T-helper 17 cell (primary cell): ENCODE data around the gene ATP6V0C. TPM values are rescaled to one million over a fixed set of nuclear protein-coding genes. Genes with fewer than 3 reads are reported as not detected.
"Not testable (repeated sequence)": the region's sequence is repeated elsewhere in the genome, so short reads cannot be mapped to it uniquely, and the experiment has no call there.

Source experiments
- ATAC-seq: fragments of 150-1000 bp; cut with Tn5 transposase; 2 replicates; pipeline ENCODE4 v1.10.0; 2021; ENCODE audit warnings: mild to moderate bottlenecking, moderate library complexity
- DNase-seq, 3 donors: peaks; one replicate each; pipeline versions ENCODE4 v3.0.0 to v3.0.0-alpha.2; 2020 to 2021
- H3K9me3 ChIP-seq: one replicate; pipeline ENCODE4 v1.7.0; 2013; ENCODE audit warnings: low read length, mild to moderate bottlenecking; ENCODE audit not compliant: control insufficient read depth, poor library complexity, severe bottlenecking
- H3K27ac Mint-ChIP-seq: one replicate; pipeline ENCODE4 v1.8.0; 2022; ENCODE audit warnings: mild to moderate bottlenecking, moderate library complexity, mixed read lengths
- H3K27me3 Mint-ChIP-seq: one replicate; pipeline ENCODE4 v1.8.0; 2022; ENCODE audit warnings: mixed read lengths
- H3K36me3 Mint-ChIP-seq: one replicate; pipeline ENCODE4 v1.8.0; 2022; ENCODE audit warnings: low read depth, mixed read lengths
- H3K4me1 Mint-ChIP-seq: one replicate; pipeline ENCODE4 v1.8.0; 2022; ENCODE audit warnings: mild to moderate bottlenecking, mixed read lengths
- H3K4me3 Mint-ChIP-seq: one replicate; pipeline ENCODE4 v1.8.0; 2022; ENCODE audit warnings: mild to moderate bottlenecking, moderate library complexity, mixed read lengths
- total RNA-seq, 4 donors: library from RNA in 2 of 4; stranded (reverse) in 2 of 4; gene quantifications; one replicate each; pipeline ENCODE4 v1.2.3 and lab custom pipeline; 2022 to 2026

The ATP6V0C gene
- total RNA-seq, 2 donors from 2014 or later = 188 to 189 TPM

GRCh38 chr16:2527784-2528100 is 14.0 kb downstream of the ATP6V0C start:
- H3K27me3 Mint-ChIP-seq = no peaks in the 10 kb centered on the region
- H3K4me3 Mint-ChIP-seq = no peak overlapping the region
- H3K36me3 Mint-ChIP-seq = peaks cover 7% of the 10 kb centered on the region
- H3K4me1 Mint-ChIP-seq = peaks cover 20% of the 10 kb centered on the region
- ATAC-seq (no peak), DNase-seq (no peak)
- no peaks in the 10 kb centered on the region for H3K9me3 ChIP-seq
- no peak overlapping the region for H3K27ac Mint-ChIP-seq

- no peak for ATAC-seq
- Mint-ChIP-seq H3K27ac (no peak overlapping the region), H3K27me3 (no peaks in the 10 kb centered on the region), H3K36me3 (peaks cover 7% of the 10 kb centered on the region), H3K4me1 (peaks cover 22% of the 10 kb centered on the region), H3K4me3 (peak overlapping the region; percentile 21)
- H3K9me3 ChIP-seq = no peaks in the 10 kb centered on the region
- no peak for DNase-seq
Measured at GRCh38 chr16:2528161-2529060, 14.7 kb downstream of the ATP6V0C start.

GRCh38 chr16:2529061-2529931 is 15.5 kb downstream of the ATP6V0C start:
- no peak for ATAC-seq
- no peaks in the 10 kb centered on the region for H3K9me3 ChIP-seq
- Mint-ChIP-seq H3K4me3 (peak overlapping the region; percentile 39), H3K36me3 (peaks cover 5% of the 10 kb centered on the region), H3K27ac (peak overlapping the region; percentile 96), H3K4me1 (peaks cover 21% of the 10 kb centered on the region), H3K27me3 (no peaks in the 10 kb centered on the region)
- DNase-seq = no peak

GRCh38 chr16:2529961-2530628 is 16.3 kb downstream of the ATP6V0C start:
- H3K36me3 Mint-ChIP-seq = peaks cover 4% of the 10 kb centered on the region
- H3K4me3 Mint-ChIP-seq = peak overlapping the region; percentile 39
- H3K9me3 ChIP-seq = no peaks in the 10 kb centered on the region
- no peaks in the 10 kb centered on the region for H3K27me3 Mint-ChIP-seq
- peak overlapping the region; percentile 96 for H3K27ac Mint-ChIP-seq
- ATAC-seq (no peak), DNase-seq (no peak)
- peaks cover 17% of the 10 kb centered on the region for H3K4me1 Mint-ChIP-seq

- H3K4me1 Mint-ChIP-seq = peaks cover 17% of the 10 kb centered on the region
- peak overlapping the region; percentile 96 for H3K27ac Mint-ChIP-seq
- no peaks in the 10 kb centered on the region for H3K27me3 Mint-ChIP-seq
- peaks cover 4% of the 10 kb centered on the region for H3K36me3 Mint-ChIP-seq
- peak overlapping the region; percentile 97 for H3K4me3 Mint-ChIP-seq
- ATAC-seq (no peak), DNase-seq (no peak)
- H3K9me3 ChIP-seq = no peaks in the 10 kb centered on the region
Measured at GRCh38 chr16:2530629-2531318, 17.0 kb downstream of the ATP6V0C start.

GRCh38 chr16:2531371-2531695 is 17.6 kb downstream of the ATP6V0C start, which contains the start of gene CEMP1:
CEMP1 (minus strand) TSS chr16:2531408; CDS start chr16:2531073, 335 bp downstream.
- ATAC-seq = no peak
- H3K27ac Mint-ChIP-seq = peak within 1 kb of the TSS; percentile 96

GRCh38 chr16:2531696-2532493 is 18.1 kb downstream of the ATP6V0C start:
- Mint-ChIP-seq H3K36me3 (peaks cover 2% of the 10 kb centered on the region), H3K4me1 (peaks cover 17% of the 10 kb centered on the region), H3K27ac (peak overlapping the region; percentile 96), H3K27me3 (no peaks in the 10 kb centered on the region), H3K4me3 (peak overlapping the region; percentile 97)
- DNase-seq (peak; percentile 95), ATAC-seq (peak; percentile 91)
- H3K9me3 ChIP-seq = no peaks in the 10 kb centered on the region

More at GRCh38 chr16:2531371-2531695, 17.6 kb downstream of the ATP6V0C start, which contains the start of gene CEMP1:
- peaks cover 2% of the 10 kb centered on the region for H3K36me3 Mint-ChIP-seq
- DNase-seq = peak in 1 of 3 donors; percentile 20
- H3K9me3 ChIP-seq = no peaks in the 10 kb centered on the region
- peaks cover 17% of the 10 kb centered on the region for H3K4me1 Mint-ChIP-seq
- H3K27me3 Mint-ChIP-seq = no peaks in the 10 kb centered on the region
- peak within 1 kb of the TSS; percentile 97 for H3K4me3 Mint-ChIP-seq

- H3K9me3 ChIP-seq = no peaks in the 10 kb centered on the region
- Mint-ChIP-seq H3K27me3 (no peaks in the 10 kb centered on the region), H3K4me1 (peaks cover 21% of the 10 kb centered on the region), H3K36me3 (peaks cover 2% of the 10 kb centered on the region), H3K27ac (peak overlapping the region; percentile 96), H3K4me3 (peak overlapping the region; percentile 97)
- ATAC-seq (peak; percentile 29), DNase-seq (peak in 2 of 3 donors; percentile 37 to 51)
Measured at GRCh38 chr16:2532494-2533141, 18.9 kb downstream of the ATP6V0C start.

GRCh38 chr16:2533142-2533755 is 19.5 kb downstream of the ATP6V0C start:
- not testable (repeated sequence) for DNase-seq, ATAC-seq, H3K36me3 Mint-ChIP-seq, H3K9me3 ChIP-seq, H3K27me3 Mint-ChIP-seq
- Mint-ChIP-seq H3K4me1 (peaks cover 21% of the 10 kb centered on the region), H3K27ac (peak overlapping the region; percentile 96), H3K4me3 (peak overlapping the region; percentile 97)

GRCh38 chr16:2533912-2534311 is 20.2 kb downstream of the ATP6V0C start:
- no peaks in the 10 kb centered on the region for H3K9me3 ChIP-seq
- ATAC-seq = no peak
- Mint-ChIP-seq H3K36me3 (peaks cover 2% of the 10 kb centered on the region), H3K27me3 (no peaks in the 10 kb centered on the region), H3K27ac (peak overlapping the region; percentile 96), H3K4me1 (peaks cover 24% of the 10 kb centered on the region), H3K4me3 (peak overlapping the region; percentile 97)
- DNase-seq = no peak

- not testable (repeated sequence) for ATAC-seq, H3K27me3 Mint-ChIP-seq, DNase-seq, H3K36me3 Mint-ChIP-seq, H3K9me3 ChIP-seq
- H3K4me1 Mint-ChIP-seq = peaks cover 26% of the 10 kb centered on the region
- peak overlapping the region; percentile 97 for H3K4me3 Mint-ChIP-seq
- peak overlapping the region; percentile 96 for H3K27ac Mint-ChIP-seq
Measured at GRCh38 chr16:2534335-2534734, 20.6 kb downstream of the ATP6V0C start.
